Peyer's patch (tissue), 4 donors: ENCODE results near the gene RBPJ.

Experiments
- POLR2A ChIP-seq, 2 donors: fragments of 450-650 bp; IDR thresholded peaks; one replicate each; pipeline ENCODE4 v1.5.1; 2017; ENCODE audit warnings: antibody characterized with exemption in 2 of 2, mild to moderate bottlenecking in 2 of 2, moderate library complexity in 2 of 2
- TF ChIP-seq, protein P1 (sequence below), 6 experiments: fragments of 450-650 bp in 4 of 6; fragments of 200-600 bp in 2 of 6; sonication (generic) in 1 of 6; IDR thresholded peaks; one replicate each; pipeline ENCODE4 v1.5.1; 2017 to 2019; ENCODE audit warnings: antibody characterized with exemption in 6 of 6, mild to moderate bottlenecking in 3 of 6, moderate library complexity in 1 of 6

DNA sequence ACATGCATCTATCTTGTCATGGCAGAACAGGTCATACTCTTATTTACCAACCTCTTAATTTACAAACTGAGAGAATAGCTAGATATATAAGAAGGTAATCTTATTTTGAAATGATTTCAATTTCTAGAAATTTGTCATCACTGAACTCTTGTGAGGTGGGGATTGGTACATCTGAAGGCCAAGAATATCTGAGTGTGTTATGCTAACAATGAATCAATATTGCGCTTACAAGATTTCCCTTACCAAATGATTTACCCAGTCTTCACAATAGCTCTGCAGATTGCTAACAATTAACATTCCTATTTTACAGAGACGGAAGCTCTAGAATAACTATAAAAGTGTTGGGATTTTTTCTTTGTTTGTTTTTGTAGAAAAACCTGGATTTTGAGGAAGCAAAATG is 48.3 kb downstream of the RBPJ start:
- TF ChIP-seq, protein P1, sequence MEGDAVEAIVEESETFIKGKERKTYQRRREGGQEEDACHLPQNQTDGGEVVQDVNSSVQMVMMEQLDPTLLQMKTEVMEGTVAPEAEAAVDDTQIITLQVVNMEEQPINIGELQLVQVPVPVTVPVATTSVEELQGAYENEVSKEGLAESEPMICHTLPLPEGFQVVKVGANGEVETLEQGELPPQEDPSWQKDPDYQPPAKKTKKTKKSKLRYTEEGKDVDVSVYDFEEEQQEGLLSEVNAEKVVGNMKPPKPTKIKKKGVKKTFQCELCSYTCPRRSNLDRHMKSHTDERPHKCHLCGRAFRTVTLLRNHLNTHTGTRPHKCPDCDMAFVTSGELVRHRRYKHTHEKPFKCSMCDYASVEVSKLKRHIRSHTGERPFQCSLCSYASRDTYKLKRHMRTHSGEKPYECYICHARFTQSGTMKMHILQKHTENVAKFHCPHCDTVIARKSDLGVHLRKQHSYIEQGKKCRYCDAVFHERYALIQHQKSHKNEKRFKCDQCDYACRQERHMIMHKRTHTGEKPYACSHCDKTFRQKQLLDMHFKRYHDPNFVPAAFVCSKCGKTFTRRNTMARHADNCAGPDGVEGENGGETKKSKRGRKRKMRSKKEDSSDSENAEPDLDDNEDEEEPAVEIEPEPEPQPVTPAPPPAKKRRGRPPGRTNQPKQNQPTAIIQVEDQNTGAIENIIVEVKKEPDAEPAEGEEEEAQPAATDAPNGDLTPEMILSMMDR (IDR thresholded peaks at IDR 0.05) = no peak
- no peak for TF ChIP-seq POLR2A (IDR thresholded peaks at IDR 0.05)
